B cell (primary cell): ENCODE measurements around the gene ELFN1. TPM values are rescaled to one million over a fixed set of nuclear protein-coding genes. Genes with fewer than 3 reads are reported as not detected.

Experiments
- ATAC-seq: fragments of 200-7000 bp; cut with Tn5 transposase; one replicate; pipeline ENCODE4 v1.10.0; 2021; ENCODE audit warnings: low read depth, mild to moderate bottlenecking, moderate number of reproducible peaks, moderate library complexity
- CTCF ChIA-PET: fragments of 350-600 bp; sonication (Branson Sonifier 250); formaldehyde crosslinking; loops from one replicate; lab custom pipeline; 2021; ENCODE audit warnings: antibody characterized with exemption, inconsistent platforms; lab: Charles Lee
- POLR2A ChIA-PET: fragments of 350-600 bp; sonication (Branson Sonifier 250); formaldehyde crosslinking; loops from one replicate; lab custom pipeline; 2021; ENCODE audit warnings: antibody characterized with exemption; lab: Charles Lee
- DNase-seq: peaks from one replicate; pipeline ENCODE4 v3.0.0; 2013
- H2AFZ ChIP-seq: 2 replicates; pipeline ENCODE4 v1.6.1; 2012; ENCODE audit warnings: mild to moderate bottlenecking, low read depth, low read length; ENCODE audit not compliant: insufficient read depth, poor library complexity, severe bottlenecking
- H3K27ac ChIP-seq, 2 donors: 1 replicate in 1 of 2; 2 replicates in 1 of 2; pipeline ENCODE4 v1.5.1; 2012 to 2013; ENCODE audit warnings: low read length in 2 of 2, mild to moderate bottlenecking in 2 of 2, moderate library complexity in 1 of 2
- H3K27me3 ChIP-seq, 4 experiments: fragments of 200-600 bp in 1 of 4; sonication (generic) in 1 of 4; replicated peaks in 1 of 4; 1 replicate in 2 of 4; 2 replicates in 2 of 4; pipeline versions ENCODE4 v1.6.1 to v1.7.0; 2013 to 2016; ENCODE audit warnings: low read length in 3 of 4, mild to moderate bottlenecking in 2 of 4, mixed read lengths in 1 of 4, moderate library complexity in 1 of 4; ENCODE audit not compliant: insufficient read depth in 4 of 4, control insufficient read depth in 3 of 4; ENCODE audit errors: control extremely low read depth in 1 of 4
- H3K36me3 ChIP-seq, 2 experiments: replicated peaks in 1 of 2; 1 replicate in 1 of 2; 2 replicates in 1 of 2; pipeline versions ENCODE4 v1.6.1 to v1.7.1; 2013; ENCODE audit warnings: low read length in 1 of 2; ENCODE audit not compliant: insufficient read depth in 2 of 2, control insufficient read depth in 1 of 2; ENCODE audit errors: control extremely low read depth in 1 of 2, extremely low read depth in 1 of 2
- H3K4me1 ChIP-seq, 2 donors: fragments of 200-600 bp in 1 of 2; sonication (generic) in 1 of 2; 1 replicate in 1 of 2; 2 replicates in 1 of 2; pipeline versions ENCODE4 v1.5.1 to v1.6.1; 2013 to 2017; ENCODE audit warnings: low read length in 2 of 2; ENCODE audit not compliant: control insufficient read depth in 2 of 2, insufficient read depth in 2 of 2
- H3K4me2 ChIP-seq: replicated peaks from 2 replicates; pipeline ENCODE3; 2012; ENCODE audit warnings: mild to moderate bottlenecking, low read depth, low read length; ENCODE audit not compliant: poor library complexity, severe bottlenecking
- H3K4me3 ChIP-seq, 5 experiments: fragments of 200-600 bp in 1 of 5; sonication (generic) in 1 of 5; 1 replicate in 3 of 5; 2 replicates in 2 of 5; pipeline versions ENCODE4 v1.5.1 to v1.7.0; 2011 to 2016; ENCODE audit warnings: low read length in 4 of 5, mild to moderate bottlenecking in 4 of 5, low read depth in 2 of 5, control low read depth in 1 of 5, moderate library complexity in 1 of 5; ENCODE audit not compliant: insufficient read depth in 1 of 5; ENCODE audit errors: control extremely low read depth in 1 of 5, extremely low read depth in 1 of 5
- H3K79me2 ChIP-seq: fragments of 200-600 bp; sonication (generic); one replicate; pipeline ENCODE4 v1.6.0; 2016; ENCODE audit warnings: low read length; ENCODE audit not compliant: control insufficient read depth, insufficient read depth
- H3K9ac ChIP-seq: fragments of 200-600 bp; sonication (generic); 2 replicates; pipeline ENCODE4 v1.6.1; 2017; ENCODE audit warnings: mild to moderate bottlenecking, low read length, moderate library complexity
- H3K9me3 ChIP-seq, 3 donors: one replicate each; pipeline versions ENCODE4 v1.6.1 to v1.7.1; 2013; ENCODE audit warnings: low read length in 2 of 3; ENCODE audit not compliant: control insufficient read depth in 2 of 3, insufficient read depth in 1 of 3; ENCODE audit errors: control extremely low read depth in 1 of 3
- H4K20me1 ChIP-seq: 2 replicates; pipeline ENCODE4 v1.6.0; 2012; ENCODE audit warnings: mild to moderate bottlenecking, low read length; ENCODE audit not compliant: insufficient read depth, control insufficient read depth, poor library complexity, severe bottlenecking
- H3K27ac Mint-ChIP-seq: one replicate; pipeline ENCODE4 v1.8.0; 2021; ENCODE audit warnings: mixed read lengths
- H3K27me3 Mint-ChIP-seq: one replicate; pipeline ENCODE4 v1.8.0; 2021; ENCODE audit warnings: mixed read lengths
- H3K4me1 Mint-ChIP-seq: one replicate; pipeline ENCODE4 v1.8.0; 2021; ENCODE audit warnings: mixed read lengths
- H3K4me3 Mint-ChIP-seq: one replicate; pipeline ENCODE4 v1.8.0; 2021; ENCODE audit warnings: mixed read lengths
- H3K9me3 Mint-ChIP-seq: one replicate; pipeline ENCODE4 v1.8.0; 2022; ENCODE audit warnings: mixed read lengths; ENCODE audit not compliant: insufficient read depth
- CTCF ChIP-seq: fragments of 200-600 bp; IDR thresholded peaks from one replicate; pipeline ENCODE4 v1.8.0; 2022; ENCODE audit warnings: antibody characterized with exemption, mild to moderate bottlenecking
- EZH2 ChIP-seq: IDR thresholded peaks from 2 replicates; pipeline ENCODE4 v1.6.1; 2012; ENCODE audit warnings: borderline replicate concordance, low read depth, mild to moderate bottlenecking, moderate library complexity, low read length; ENCODE audit not compliant: insufficient read depth, poor library complexity, severe bottlenecking
- WGBS: methylation state at CpG from one replicate; pipeline ENCODE4 v1.1.5; 2013; ENCODE audit warnings: missing lambda C conversion rate; ENCODE audit not compliant: insufficient coverage; 5-methylcytosine and 5-hydroxymethylcytosine counted together
- intact Hi-C: fragments of 100-400 bp; cut with micrococcal nuclease; formaldehyde crosslinking; loops from one replicate; pipeline ENCODE4 v1.10.0; 2022
- polyA plus RNA-seq: library from polyadenylated mRNA; depleted of rRNA; stranded (reverse); fragments of >200 nt; gene quantifications from 2 replicates; pipeline ENCODE4 v1.2.3, GENCODE V29; 2012
- total RNA-seq, 2 donors: library from RNA; stranded (reverse); fragments of 120-200 nt in 1 of 2; gene quantifications; 1 replicate in 1 of 2; 2 replicates in 1 of 2; pipeline versions ENCODE4 v1.2.3 to v1.2.4, GENCODE V29; 2013 to 2022

ELFN1 gene
- total and polyA plus RNA-seq, 2 donors (not counting 1 experiment from before 2014, with no cell fraction given), result 0.12 TPM; not detected in 1

- H3K27me3 ChIP-seq, result peaks cover 0 to 25% (median 3%) of the 10 kb centered on the region in 4 experiments
- intact Hi-C loops, result no loop called here
- CTCF ChIA-PET, result no interaction called here
These were observed 16.0 kb upstream of the ELFN1 start for GRCh38 chr7:1654111-1654510.

More at GRCh38 chr7:1654111-1654510, 16.0 kb upstream of the ELFN1 start:
- POLR2A ChIA-PET, result no interaction called here
- Histone ChIP-seq H3K4me2 (no peak overlapping the region), H3K4me1 (no peaks in the 10 kb centered on the region), H3K9me3 (peaks cover 0 to 3% (median 0%) of the 10 kb centered on the region in 3 donors), H2AFZ (no peak overlapping the region), H3K79me2 (no peaks in the 10 kb centered on the region), H3K36me3 (no peaks in the 10 kb centered on the region), H3K4me3 (no peak overlapping the region), H3K9ac (no peak overlapping the region), H4K20me1 (no peaks in the 10 kb centered on the region), H3K27ac (no peak overlapping the region)
- DNase-seq (no peak), ATAC-seq (no peak)
- 78% methylated on average over 15 of the region's 15 CpGs for WGBS
- H3K4me1 Mint-ChIP-seq, result no peaks in the 10 kb centered on the region
- H3K4me3 Mint-ChIP-seq, result no peak overlapping the region
- H3K27ac Mint-ChIP-seq, result no peak overlapping the region
- TF ChIP-seq CTCF, result no peak
- TF ChIP-seq EZH2, result no peak
- no peaks in the 10 kb centered on the region for H3K9me3 Mint-ChIP-seq
- H3K27me3 Mint-ChIP-seq, result peaks cover 26% of the 10 kb centered on the region
